SKM-1 treated with dmso at 0.1 percent for 144 hours (cell line): ENCODE measurements around the gene ADARB1.

Experiments used
- DNase-seq: peaks from one replicate; lab custom pipeline; 2025; ENCODE audit not compliant: unreplicated experiment; lab: John Stamatoyannopoulos, UW

Gene ADARB1

DNA sequence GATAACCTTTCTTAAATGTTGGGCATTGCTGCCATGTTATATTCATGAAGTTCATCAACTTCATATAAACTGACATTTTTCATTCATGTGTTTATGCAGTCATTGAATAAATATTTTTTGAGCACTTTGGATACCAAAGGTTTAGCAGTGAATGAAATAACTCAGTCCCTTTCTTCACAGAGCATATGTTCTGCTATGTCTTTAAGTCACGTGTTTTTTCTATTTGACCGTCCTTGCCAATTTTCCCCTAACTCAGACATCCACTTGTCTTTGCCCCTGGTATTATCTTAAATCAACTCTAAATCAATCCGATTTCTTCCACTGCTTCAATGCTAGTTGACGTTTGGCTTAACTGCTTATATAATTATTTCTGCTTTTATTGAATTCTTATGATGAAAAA is 16.6 kb downstream of the ADARB1 start:
- no peak for DNase-seq

DNA sequence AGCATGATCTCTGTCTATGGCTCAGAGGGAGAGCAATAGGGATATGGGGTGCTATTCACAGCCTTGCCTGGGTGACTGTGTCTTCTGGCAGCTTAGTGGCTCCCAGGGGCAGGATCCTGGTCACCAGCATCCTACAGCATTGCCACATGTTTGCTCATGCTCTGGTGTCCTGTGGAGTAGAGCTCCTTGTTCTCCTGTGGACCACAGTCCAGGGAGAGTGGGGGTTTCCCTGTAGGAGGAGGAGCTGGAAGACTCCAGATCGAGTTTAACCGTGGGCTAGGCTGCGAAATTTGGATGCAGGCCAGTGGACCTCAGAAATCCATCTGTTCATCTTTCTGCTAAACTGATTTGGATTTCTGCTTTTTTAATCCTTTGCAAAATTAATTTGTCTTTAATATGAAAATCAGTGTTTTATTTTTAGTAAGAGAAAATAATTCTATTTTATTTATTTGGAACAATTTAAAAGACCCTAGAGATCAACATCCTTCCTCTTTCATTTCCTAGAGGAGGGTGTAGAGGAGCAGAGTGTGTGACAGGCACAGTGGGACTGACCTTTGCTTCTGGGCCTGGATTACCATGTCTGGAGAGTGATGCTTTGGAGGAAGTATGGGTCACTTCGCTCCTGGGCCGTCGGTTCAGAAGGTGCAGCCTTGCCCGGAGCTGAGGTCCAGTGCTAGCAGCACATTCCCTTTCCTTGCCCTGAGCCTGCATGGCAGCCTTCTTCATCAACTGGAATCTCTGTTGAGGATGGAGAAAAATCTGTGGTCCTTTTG is 17.4 kb downstream of the ADARB1 start:
- no peak for DNase-seq

DNA sequence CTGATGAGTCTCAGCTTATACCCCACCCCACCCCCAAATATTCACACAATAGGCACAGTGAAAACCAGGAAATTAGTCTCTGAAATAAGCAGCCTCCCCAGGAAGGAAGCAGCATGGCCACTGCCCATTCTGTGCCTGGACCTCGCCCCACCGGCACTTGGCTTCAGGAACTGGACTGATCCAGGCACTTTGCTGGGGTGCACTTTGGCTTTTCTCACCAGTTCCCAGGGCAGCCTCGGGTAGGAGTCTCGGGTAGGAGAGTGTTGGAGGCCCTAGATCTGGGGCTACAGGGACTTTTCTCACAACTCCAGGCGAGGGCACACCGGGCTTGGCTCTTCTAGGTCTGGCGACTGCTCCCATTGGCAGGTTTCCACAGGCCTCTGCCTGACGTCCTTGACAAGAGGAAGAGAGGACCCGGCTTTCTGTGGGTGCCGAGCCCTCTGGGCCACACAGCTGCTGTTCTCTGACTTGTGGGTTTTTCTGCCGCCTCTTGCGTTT is 18.7 kb downstream of the ADARB1 start:
- DNase-seq = no peak

DNA sequence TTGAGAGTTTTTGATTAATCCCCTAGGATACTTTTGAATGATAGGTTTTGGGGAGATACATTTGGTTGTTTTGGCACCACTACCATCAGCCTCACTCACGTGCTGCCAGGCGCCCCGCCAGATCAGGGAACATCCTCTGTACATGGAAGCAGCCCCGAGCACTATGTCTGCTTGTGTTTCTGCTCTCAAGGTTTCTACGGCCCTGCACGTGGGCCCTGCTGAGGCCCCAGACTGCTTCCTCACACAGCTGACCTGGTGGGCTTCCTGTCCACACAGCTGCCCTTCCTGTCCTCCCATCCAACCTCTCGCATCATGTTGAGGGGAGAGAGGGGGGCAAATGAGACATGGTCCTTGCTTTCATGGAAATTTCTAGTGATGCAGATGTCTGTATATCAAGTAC is 20.0 kb downstream of the ADARB1 start:
- DNase-seq = no peak

DNA sequence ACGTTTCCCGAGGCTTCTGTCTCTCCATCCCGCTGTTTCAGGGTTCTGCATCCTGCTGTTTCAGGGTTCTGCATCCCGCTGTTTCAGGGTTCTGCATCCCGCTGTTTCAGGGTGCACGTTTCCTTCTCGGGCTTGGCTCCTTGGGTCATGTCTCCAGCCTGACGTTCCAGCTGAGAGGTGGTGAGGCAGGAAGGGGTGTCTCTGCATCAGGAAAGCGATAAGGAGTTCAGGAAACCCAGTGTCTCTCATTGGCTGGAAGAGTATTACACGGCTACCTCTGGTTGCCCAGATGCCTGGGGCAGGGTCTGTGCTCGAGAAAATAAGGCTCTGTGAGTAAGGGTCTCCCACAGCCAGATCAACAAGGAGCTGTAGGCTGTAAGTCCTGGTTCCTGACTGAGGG is 21.1 kb downstream of the ADARB1 start:
- DNase-seq = no peak

DNA sequence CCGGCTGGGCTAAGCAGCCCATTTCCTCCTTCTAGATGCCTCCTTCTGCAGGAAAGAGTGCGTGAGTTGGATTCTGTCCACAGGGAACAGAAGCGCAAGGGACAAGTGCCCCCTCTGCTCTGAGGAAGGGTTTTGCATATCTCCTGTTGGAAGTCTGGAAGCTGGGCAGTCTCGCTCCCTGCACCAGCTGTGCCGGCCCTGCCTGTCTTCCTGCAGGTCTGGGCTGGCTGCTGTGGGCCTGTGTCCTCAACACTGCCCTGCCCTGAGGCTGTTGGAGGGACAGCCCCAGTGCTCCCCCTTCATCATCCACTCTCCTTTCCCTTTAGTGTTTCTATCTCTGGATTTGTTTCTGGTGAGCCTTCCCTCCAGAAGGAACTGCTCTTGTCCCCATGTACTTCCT is 21.8 kb downstream of the ADARB1 start:
- DNase-seq = no peak

DNA sequence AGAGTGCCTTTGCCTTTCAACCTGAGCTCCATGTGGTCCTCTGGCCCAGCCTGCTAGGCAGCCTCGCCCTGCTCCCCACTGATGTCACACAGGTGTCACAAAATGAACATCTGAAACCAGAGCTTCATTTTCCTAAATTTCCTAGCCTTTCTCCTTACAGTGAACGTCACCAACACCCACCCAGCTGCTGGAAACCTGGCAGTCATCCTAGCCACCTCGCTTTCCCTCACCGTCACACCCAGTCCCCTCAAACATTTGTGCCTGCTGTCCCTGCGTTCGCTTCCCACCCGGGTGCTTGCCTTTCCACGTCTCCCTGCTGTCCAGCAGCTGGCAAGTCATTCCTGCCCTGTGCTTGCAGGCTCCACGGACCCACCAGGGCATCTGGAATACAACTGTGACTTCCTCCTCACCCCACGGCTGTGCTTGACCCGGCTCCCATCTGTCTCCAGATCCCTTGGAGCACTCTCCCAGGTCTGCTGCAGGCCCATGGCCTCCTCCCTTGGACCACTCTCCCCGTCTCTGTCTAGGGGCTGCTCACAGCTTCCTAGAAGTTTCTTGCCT is 23.5 kb downstream of the ADARB1 start:
- no peak for DNase-seq

DNA sequence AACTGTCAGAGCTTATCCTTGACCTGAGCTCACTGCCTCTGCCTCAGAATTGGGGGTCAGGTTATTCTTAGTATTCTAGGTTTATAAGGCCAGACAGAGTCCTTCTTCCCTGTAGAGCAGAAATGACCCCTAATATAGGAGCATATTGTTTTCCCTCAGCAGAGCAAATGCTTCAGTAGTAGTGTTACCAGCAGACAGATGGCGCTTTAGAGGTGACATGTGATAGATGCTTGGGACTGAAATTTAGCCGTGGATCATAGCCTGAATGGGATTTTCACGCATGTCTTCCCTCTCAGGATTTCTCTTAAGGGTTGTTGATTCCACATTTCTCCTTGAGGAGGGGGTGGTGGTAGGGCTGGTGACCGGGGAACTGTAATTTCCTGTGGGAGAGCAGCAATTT is 24.5 kb downstream of the ADARB1 start:
- no peak for DNase-seq

DNA sequence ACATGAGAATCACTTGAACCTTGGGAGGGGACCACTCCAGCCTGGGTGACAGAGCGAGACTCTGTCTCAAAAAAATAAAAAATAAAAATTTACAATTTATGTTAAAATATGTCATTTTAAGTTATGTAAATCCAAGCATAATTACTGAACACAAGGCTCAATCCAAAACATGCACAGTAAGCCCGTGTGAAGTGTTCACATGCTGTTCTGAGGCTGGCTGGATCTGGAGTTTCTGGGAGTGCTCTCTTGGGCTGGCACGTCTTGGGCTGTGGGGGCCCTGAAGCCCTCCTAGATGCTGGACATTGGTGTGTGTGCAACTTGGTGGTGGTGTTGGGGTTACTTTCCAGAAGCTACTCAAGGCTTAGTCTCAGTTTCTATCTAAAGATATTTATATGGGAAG is 25.2 kb downstream of the ADARB1 start:
- DNase-seq = no peak

DNA sequence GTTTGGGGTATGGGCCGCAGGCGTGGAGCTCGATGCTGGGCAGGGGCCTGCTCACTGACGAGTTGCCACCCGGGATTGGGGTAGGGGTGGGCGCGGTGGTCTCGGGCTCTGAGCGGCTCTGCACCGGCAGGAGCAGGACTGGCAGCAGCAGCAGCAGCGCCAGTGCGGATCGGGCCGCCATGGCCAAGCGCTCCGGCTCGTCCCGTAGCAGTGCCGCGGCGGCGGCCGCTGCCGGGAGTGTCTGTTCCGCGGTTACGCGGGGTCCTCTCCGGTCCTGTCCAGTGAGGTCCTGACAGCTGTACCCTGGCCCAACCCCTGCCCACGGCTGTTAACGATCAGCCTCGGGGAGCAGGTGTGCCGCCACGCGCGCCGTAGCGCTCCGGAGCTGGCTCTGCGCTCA is 26.5 kb downstream of the ADARB1 start:
- DNase-seq = no peak

DNA sequence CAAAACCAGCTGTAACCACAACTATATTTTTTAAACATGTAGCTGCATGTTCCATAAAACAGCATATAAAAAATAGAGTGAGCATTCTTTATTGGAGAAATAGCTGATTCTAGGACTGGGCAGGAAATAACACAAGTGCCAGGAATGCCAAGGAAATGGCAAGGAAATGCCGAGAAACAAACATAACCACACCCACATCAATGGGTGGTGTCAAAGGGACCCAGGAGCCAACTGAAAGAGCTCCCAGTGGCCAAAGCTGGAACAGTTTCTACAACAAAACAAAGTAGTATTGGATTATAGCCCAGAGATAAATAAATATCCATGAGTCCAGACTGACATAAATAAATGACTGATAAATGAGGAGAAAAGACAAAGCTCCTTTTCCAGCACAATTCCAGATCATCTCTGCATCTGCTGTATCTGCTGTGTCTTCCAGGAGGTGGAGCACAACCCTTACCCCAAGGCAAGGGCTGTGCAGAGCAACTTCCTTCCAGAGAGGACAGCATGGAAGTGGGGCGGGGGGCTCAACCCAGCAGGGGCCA is 28.1 kb downstream of the ADARB1 start:
- DNase-seq = no peak

DNA sequence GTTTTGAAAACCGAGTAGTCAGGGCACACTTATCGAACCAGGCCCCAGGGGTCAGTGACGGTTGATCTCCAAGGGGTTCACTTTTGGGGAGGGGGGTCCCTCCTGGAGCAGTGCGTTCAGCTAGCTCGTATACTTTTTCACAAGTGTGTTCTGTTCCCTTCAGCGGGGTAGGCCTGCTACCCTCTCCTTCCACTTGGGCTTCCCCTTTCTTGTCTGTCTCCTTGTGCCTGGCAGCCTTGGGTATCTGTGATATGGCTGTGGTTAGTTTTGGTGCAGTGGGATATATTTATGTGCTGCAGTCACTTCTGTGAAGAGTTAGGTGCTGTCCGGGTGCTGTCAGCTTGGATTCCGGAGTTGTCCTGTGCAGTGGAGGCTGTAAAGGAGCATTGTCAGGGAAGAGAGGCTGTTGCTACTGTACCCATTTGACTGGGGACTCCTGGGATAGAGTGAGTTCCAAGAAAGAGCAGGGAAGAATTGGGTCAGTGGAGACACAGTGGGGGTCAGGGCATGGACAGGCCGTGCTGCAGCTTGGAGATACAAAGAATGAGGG is 29.7 kb downstream of the ADARB1 start:
- DNase-seq = no peak

DNA sequence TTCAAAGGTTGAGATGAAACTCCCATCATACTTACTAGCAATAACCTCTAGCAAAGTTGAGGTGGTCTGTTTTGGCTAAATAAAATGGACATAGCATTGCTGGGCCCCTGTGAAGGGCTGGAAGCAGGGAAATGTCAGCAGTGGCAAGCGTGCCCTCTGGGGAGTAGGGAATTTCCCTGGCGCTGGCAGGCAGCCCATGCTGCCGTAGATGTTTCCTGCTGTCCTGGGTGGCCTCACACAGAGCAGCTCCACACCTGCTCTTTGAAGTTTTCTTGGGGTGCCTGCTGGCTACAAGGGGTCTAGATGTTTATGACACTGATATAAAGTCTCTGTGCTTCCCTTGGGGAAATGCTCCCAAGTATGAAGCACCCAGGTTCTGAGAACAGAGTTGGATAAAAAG is 30.2 kb downstream of the ADARB1 start:
- DNase-seq = no peak

DNA sequence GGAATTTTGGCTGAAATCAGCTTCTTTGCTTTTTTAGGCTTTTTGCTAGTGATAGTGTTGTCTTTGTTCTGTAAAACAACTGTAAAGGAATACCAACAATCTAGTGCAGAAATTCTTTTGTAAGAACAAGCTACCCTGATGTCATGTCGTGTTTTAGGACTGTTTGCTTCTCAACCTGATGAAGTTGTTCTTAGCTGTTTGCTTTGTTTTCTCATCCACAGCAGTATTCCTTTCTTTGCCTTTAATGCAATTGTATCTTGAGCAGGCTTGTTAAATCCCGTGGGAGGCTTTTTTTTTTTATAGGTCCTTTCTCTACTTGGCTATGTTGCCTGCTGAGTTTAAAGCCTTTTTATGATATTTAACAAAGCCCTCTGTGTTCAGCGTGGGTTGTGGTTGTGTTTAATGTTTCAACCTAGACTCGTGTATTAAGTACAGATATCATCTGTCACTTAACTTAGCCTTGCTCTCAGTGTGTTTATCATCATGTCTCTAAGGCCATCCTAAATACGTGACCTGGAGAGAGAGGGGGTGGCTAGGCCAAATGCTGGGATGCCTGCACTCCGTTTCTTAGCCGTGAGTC is 31.6 kb downstream of the ADARB1 start:
- no peak for DNase-seq

DNA sequence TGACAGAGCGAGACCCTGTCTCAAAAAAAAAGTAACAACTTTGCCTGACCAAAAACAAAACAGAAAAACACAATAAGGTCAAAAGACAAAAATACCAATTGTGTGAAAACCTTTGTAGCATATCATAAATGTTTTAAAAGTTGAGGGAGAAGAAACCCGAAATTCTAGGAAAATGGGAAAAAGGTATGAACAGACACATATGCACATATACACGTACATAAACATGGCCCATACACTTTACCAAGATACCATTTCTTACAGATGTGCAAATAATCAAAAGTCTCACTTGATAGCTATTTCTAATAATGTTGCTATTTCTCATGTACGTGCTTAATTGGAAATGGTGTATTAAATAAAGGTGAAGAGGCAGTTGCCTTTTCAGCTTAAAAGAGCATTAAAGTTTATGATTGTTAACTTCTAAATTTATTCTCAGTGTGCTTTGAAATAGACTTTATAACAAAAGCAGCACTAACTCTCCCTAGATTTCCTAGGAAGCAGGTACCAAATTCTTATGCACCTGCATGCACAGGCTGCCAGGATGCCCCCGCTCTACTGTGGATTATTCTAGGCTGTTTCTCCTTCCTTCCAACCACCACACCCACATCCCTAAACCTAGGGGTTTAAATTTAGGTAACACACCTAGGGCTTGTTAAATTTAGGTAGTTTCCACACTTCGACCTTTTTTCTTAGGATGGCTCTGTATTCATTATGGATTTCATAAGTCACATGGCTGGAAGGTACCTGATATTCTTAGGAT is 33.8 kb downstream of the ADARB1 start:
- DNase-seq = no peak

DNA sequence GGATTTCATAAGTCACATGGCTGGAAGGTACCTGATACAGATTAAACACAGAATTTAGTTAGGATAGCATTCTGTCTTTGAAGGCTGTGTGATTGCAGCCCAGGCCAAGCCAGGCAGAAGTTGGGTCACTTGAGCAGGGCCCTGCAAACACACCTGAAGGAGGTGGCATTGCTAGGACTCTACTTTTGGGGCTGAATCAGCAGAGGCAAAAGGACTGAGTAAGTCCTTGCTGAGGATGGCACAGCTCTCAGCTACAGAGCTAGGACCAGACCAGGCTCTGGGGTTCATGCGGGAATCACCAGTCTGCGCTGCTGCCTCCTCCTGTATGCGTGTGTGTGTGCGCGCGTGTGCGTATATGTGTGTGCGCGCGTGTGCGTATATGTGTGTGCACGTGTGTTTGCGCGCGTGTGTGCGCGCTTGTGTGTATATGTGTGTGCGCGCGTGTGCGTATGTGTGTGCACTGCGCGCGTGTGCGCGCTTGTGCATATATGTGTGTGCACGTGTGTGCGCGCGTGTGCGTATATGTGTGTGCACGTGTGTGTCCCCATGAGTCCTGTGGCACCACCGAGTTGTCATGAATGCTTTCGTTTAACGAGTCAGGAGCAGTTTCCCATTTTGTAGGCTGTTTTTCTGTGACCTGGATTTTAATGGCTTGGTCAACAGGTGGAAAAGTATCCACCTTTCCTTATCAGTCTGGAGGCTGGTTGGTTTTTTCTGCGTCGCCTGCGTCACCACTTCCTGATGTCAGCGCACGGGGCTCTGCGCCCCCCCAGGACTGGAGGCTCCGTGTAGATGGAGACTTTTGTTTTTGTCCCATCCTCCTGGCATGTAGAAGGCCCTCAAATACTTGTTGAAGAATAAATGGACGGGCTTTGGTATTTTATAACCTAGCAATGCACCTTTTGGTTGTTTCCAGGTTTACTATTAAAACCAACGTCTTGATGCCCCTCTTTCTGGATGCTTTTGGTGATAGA is 34.7 kb downstream of the ADARB1 start:
- no peak for DNase-seq

DNA sequence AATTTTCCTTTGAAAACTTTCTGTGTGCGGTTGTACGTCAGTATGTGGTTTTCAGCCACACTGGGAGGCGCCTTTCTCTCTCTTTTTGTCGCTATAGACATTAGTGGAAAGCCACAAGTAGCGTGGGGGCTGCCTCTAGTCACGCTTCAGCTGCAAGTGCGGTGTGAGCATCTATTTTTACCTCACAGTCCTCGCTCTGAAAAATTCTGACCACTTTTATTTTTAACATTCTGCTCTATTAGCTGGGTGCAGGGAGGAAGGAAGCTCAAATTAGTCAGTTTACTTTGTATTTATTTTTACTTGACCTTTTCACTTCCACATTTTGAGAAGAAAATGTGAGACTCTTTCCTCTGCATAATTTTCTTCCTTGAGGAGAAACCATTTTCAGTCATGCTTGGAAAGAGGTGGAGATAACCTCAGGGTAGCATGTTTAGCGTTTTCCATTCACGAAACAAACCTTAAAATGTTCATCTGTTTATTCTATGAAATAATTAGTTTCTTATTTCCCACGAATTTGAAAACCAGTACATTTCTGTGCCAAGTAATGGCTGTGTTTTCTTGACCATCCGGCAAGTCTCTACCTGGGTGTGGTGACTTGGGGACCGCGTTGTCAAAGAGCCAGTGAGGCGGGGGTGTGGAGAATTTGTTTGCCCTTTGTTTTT is 35.6 kb downstream of the ADARB1 start:
- DNase-seq = peak; percentile 84

DNA sequence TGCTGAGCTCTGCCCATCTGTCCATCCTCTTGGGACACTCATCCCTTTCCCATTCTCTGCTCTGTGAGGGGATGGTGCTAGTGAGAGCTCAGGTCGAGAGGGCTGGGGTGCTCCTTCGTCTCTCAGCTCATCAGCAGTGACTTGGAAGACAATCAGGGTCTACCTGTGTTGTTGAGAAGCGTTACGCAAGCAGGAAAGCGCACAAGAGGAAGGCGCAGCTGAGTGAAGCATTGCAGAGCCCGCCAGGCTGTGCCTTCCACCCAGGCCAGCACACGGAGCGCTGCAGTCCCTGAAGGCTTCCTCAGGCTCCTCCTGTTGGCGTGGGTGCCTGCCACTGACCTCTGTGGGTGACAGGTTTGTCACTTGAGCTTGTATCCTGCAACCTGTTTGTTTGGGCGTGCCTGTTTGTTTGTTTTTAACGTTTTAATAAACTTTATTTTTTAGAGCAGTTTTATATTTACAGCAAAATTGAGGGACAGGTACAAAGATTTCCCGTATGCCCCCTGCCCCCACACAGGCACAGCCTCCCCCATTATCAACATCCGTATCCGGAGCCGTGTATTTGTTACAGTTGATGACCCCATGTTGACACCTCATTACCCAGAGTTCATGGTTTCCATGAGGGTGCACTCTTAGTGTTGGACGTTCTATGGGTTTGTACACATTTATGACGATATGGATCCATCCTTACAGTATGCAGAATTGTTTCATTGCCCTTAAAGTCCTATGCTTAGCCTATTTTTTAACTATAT is 36.7 kb downstream of the ADARB1 start:
- no peak for DNase-seq

DNA sequence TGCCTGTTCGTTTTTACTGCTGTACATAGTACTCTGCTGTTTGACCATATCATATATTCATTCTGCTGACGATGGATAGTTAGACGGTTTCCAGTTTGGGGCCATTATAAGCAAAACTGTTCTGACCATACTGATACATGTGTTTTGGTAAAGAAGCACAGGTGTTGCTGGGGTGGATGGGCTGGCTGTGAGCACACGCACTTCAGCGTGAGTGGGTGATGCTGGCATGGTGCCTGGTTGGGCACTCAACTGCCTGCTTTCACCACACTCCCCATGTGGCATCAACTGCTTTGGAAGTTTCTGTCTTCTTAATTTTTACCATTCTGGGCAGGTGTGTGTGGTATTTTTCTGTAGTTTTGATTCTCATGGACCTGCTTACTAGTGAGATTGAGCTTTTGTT is 37.3 kb downstream of the ADARB1 start:
- no peak for DNase-seq
